ENCODE data around the gene ARID1B. TPM values are rescaled to one million over a fixed set of nuclear protein-coding genes. Genes with fewer than 3 reads are reported as not detected.

The ARID1B gene
- polyA plus RNA-seq, 1 experiment, result 17.0 TPM

DNA sequence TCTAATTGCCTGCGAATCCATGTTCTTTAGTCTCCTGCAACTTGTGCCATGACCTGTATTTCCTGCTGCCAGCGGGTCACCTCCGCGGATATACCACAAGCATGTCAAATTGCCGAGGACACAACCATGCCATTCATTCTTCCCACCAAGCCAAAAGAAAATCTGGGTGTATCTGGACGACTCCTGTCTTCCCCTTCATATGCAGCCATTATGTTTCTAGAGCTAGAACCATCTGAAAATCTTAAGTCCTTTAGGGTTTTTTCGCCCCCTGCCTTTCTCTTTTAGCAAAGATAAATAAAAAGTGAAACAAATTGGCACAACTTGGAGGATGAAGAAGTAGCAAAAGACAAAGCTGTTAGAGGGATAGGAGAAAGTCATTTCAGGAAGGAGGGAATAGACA is 242.6 kb downstream of the ARID1B start:
- POLR2A ChIA-PET, result no interaction called here
- Histone ChIP-seq H3K27me3 (ENCODE audit: control insufficient read depth, insufficient read depth, low read length) (no peaks in the 10 kb centered on the region), H3K4me3 (ENCODE audit: low read depth, low read length) (no peak overlapping the region), H3K36me3 (ENCODE audit: control insufficient read depth, insufficient read depth, low read length) (no peaks in the 10 kb centered on the region)
- no peak for TF ChIP-seq CTCF (IDR thresholded peaks at IDR 0.05; ENCODE audit: insufficient read depth, low read depth, low read length)
- CTCF ChIA-PET, result interaction anchor here (0.7 to 1.3 kb wide), 3 partner anchors 14 to 65 kb away, joined by 3 read pairs; no protein-coding TSS in a partner anchor
- no peak for DNase-seq (ENCODE audit: low read depth)

GRCh38 chr6:157020398-157020797 is 243.2 kb downstream of the ARID1B start:
- no peak for TF ChIP-seq CTCF (IDR thresholded peaks at IDR 0.05; ENCODE audit: insufficient read depth, low read depth, low read length)
- CTCF ChIA-PET, result interaction anchor here (0.7 to 1.3 kb wide), 3 partner anchors 13 to 66 kb away, joined by 3 read pairs; no protein-coding TSS in a partner anchor
- POLR2A ChIA-PET, result interaction anchor here (0.6 kb wide), 1 partner anchor 139 kb away, joined by 5 read pairs; no protein-coding TSS in a partner anchor
- Histone ChIP-seq H3K4me3 (ENCODE audit: low read depth, low read length) (peak overlapping the region; percentile 77), H3K27me3 (ENCODE audit: control insufficient read depth, insufficient read depth, low read length) (no peaks in the 10 kb centered on the region), H3K36me3 (ENCODE audit: control insufficient read depth, insufficient read depth, low read length) (no peaks in the 10 kb centered on the region)
- no peak for DNase-seq (ENCODE audit: low read depth)

GRCh38 chr6:157020881-157021343 is 243.7 kb downstream of the ARID1B start:
- no peak for DNase-seq (ENCODE audit: low read depth)
- POLR2A ChIA-PET, result interaction anchor here (0.5 to 0.6 kb wide), 2 partner anchors 138 to 299 kb away, joined by 5 to 6 read pairs; no protein-coding TSS in a partner anchor
- TF ChIP-seq CTCF (IDR thresholded peaks at IDR 0.05; ENCODE audit: insufficient read depth, low read depth, low read length), result no peak
- Histone ChIP-seq H3K4me3 (ENCODE audit: low read depth, low read length) (peak overlapping the region; percentile 77), H3K36me3 (ENCODE audit: control insufficient read depth, insufficient read depth, low read length) (no peaks in the 10 kb centered on the region), H3K27me3 (ENCODE audit: control insufficient read depth, insufficient read depth, low read length) (no peaks in the 10 kb centered on the region)
- CTCF ChIA-PET, result no interaction called here

DNA sequence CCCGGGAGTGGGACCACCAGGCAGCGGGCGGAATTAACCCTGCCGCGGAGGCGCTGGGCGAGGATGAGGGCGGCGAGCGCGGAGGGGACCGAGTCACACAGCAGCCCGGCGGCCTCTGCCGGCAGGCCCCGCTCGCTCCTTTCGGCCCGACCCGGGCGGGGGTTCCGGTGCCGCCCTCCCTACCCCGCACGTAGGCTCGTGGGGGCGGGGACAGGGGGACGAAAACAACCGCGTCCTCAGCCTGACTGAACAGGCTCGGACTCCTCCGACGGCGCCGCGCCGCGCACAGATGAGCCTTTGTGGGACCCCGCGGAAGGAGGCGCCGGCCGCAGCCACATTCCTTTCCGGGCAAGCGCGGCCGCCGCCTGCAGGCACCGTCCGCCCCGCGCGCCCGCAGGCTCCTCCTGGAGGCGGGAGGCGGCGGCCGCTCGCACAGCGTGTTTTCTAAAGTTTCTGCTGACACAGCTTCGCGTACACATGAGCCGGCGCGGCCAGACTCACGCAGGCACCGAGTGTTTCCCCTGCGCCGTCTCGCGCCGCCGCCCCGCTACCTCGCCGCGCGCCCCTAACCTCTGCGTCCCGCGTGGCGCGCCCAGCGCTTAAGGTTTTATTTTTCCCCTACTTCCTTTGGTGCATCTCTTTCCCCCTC is 244.3 kb downstream of the ARID1B start:
- ChIA-PET CTCF (interaction anchor here (0.5 kb wide), 1 partner anchor 100 kb away, joined by 3 read pairs; no protein-coding TSS in a partner anchor), POLR2A (interaction anchor here (0.5 kb wide), 1 partner anchor 298 kb away, joined by 6 read pairs; no protein-coding TSS in a partner anchor)
- DNase-seq (ENCODE audit: low read depth), result peak; percentile 41
- no peaks in the 10 kb centered on the region for H3K27me3 ChIP-seq (ENCODE audit: control insufficient read depth, insufficient read depth, low read length)
- peak; percentile 2; the same call in 1 of the 2 replicates for TF ChIP-seq CTCF (IDR thresholded peaks at IDR 0.05; ENCODE audit: insufficient read depth, low read depth, low read length)
- no peaks in the 10 kb centered on the region for H3K36me3 ChIP-seq (ENCODE audit: control insufficient read depth, insufficient read depth, low read length)
- peak overlapping the region; percentile 77 for H3K4me3 ChIP-seq (ENCODE audit: low read depth, low read length)

GRCh38 chr6:157021993-157022740 is 245.0 kb downstream of the ARID1B start:
- Histone ChIP-seq H3K27me3 (ENCODE audit: control insufficient read depth, insufficient read depth, low read length) (no peaks in the 10 kb centered on the region), H3K4me3 (ENCODE audit: low read depth, low read length) (peak overlapping the region; percentile 77), H3K36me3 (ENCODE audit: control insufficient read depth, insufficient read depth, low read length) (no peaks in the 10 kb centered on the region)
- DNase-seq (ENCODE audit: low read depth), result peak; percentile 74
- TF ChIP-seq CTCF (IDR thresholded peaks at IDR 0.05; ENCODE audit: insufficient read depth, low read depth, low read length), result no peak
- ChIA-PET POLR2A (no interaction called here), CTCF (interaction anchor here (0.5 kb wide), 1 partner anchor 100 kb away, joined by 3 read pairs; no protein-coding TSS in a partner anchor)

Measured in BJ (cell line).